ENCODE data around the gene MRPS27. TPM values are rescaled to one million over a fixed set of nuclear protein-coding genes. Genes with fewer than 3 reads are reported as not detected.

MRPS27 gene
- total and polyA plus RNA-seq, 9 of the 15 experiments (the other 6 are each of a cell fraction or from before 2014, with no cell fraction given) = 73.6 to 144 (median 106) TPM

DNA sequence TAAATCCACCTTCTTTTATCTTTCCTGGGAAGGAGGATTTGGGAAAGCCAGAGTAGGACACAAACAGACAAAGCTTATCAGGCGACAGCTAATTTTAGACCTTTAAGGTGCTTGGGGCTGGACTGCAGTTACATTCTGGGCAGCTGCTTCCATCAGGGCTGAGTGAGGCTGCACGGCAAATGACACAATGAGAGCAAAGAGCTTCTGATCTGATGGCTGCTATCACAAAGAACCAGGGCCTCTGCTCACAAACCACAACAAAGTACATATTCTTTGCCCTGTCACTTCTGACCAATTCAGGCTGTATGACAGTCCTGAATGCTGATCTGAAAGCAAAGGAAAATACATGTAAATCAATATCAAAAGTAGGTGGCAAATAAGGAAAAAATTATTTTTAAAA, 93.1 kb downstream of the MRPS27 start (continued):
- TF ChIP-seq, protein P1, sequence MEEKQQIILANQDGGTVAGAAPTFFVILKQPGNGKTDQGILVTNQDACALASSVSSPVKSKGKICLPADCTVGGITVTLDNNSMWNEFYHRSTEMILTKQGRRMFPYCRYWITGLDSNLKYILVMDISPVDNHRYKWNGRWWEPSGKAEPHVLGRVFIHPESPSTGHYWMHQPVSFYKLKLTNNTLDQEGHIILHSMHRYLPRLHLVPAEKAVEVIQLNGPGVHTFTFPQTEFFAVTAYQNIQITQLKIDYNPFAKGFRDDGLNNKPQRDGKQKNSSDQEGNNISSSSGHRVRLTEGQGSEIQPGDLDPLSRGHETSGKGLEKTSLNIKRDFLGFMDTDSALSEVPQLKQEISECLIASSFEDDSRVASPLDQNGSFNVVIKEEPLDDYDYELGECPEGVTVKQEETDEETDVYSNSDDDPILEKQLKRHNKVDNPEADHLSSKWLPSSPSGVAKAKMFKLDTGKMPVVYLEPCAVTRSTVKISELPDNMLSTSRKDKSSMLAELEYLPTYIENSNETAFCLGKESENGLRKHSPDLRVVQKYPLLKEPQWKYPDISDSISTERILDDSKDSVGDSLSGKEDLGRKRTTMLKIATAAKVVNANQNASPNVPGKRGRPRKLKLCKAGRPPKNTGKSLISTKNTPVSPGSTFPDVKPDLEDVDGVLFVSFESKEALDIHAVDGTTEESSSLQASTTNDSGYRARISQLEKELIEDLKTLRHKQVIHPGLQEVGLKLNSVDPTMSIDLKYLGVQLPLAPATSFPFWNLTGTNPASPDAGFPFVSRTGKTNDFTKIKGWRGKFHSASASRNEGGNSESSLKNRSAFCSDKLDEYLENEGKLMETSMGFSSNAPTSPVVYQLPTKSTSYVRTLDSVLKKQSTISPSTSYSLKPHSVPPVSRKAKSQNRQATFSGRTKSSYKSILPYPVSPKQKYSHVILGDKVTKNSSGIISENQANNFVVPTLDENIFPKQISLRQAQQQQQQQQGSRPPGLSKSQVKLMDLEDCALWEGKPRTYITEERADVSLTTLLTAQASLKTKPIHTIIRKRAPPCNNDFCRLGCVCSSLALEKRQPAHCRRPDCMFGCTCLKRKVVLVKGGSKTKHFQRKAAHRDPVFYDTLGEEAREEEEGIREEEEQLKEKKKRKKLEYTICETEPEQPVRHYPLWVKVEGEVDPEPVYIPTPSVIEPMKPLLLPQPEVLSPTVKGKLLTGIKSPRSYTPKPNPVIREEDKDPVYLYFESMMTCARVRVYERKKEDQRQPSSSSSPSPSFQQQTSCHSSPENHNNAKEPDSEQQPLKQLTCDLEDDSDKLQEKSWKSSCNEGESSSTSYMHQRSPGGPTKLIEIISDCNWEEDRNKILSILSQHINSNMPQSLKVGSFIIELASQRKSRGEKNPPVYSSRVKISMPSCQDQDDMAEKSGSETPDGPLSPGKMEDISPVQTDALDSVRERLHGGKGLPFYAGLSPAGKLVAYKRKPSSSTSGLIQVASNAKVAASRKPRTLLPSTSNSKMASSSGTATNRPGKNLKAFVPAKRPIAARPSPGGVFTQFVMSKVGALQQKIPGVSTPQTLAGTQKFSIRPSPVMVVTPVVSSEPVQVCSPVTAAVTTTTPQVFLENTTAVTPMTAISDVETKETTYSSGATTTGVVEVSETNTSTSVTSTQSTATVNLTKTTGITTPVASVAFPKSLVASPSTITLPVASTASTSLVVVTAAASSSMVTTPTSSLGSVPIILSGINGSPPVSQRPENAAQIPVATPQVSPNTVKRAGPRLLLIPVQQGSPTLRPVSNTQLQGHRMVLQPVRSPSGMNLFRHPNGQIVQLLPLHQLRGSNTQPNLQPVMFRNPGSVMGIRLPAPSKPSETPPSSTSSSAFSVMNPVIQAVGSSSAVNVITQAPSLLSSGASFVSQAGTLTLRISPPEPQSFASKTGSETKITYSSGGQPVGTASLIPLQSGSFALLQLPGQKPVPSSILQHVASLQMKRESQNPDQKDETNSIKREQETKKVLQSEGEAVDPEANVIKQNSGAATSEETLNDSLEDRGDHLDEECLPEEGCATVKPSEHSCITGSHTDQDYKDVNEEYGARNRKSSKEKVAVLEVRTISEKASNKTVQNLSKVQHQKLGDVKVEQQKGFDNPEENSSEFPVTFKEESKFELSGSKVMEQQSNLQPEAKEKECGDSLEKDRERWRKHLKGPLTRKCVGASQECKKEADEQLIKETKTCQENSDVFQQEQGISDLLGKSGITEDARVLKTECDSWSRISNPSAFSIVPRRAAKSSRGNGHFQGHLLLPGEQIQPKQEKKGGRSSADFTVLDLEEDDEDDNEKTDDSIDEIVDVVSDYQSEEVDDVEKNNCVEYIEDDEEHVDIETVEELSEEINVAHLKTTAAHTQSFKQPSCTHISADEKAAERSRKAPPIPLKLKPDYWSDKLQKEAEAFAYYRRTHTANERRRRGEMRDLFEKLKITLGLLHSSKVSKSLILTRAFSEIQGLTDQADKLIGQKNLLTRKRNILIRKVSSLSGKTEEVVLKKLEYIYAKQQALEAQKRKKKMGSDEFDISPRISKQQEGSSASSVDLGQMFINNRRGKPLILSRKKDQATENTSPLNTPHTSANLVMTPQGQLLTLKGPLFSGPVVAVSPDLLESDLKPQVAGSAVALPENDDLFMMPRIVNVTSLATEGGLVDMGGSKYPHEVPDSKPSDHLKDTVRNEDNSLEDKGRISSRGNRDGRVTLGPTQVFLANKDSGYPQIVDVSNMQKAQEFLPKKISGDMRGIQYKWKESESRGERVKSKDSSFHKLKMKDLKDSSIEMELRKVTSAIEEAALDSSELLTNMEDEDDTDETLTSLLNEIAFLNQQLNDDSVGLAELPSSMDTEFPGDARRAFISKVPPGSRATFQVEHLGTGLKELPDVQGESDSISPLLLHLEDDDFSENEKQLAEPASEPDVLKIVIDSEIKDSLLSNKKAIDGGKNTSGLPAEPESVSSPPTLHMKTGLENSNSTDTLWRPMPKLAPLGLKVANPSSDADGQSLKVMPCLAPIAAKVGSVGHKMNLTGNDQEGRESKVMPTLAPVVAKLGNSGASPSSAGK (IDR thresholded peaks at IDR 0.05) = no peak
- TF ChIP-seq ZNF589 (CRISPR knock-in tag; IDR thresholded peaks at IDR 0.05; ENCODE audit: low read depth) = no peak
- TF ChIP-seq, protein P2, sequence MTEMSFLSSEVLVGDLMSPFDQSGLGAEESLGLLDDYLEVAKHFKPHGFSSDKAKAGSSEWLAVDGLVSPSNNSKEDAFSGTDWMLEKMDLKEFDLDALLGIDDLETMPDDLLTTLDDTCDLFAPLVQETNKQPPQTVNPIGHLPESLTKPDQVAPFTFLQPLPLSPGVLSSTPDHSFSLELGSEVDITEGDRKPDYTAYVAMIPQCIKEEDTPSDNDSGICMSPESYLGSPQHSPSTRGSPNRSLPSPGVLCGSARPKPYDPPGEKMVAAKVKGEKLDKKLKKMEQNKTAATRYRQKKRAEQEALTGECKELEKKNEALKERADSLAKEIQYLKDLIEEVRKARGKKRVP (CRISPR knock-in tag; IDR thresholded peaks at IDR 0.05) = peak; percentile 20; the same call in 1 of the 2 replicates
- TF ChIP-seq RBM34 (IDR thresholded peaks at IDR 0.05; ENCODE audit: borderline replicate concordance, insufficient read depth, low read length) = no peak
- TF ChIP-seq EGR1 (conservative IDR thresholded peaks at IDR 0.05) = no peak
- 0 out of 4 replicates have a peak, but pooled peaks have one; percentile 24 to 34 for TF ChIP-seq MAZ (CRISPR knock-in tag; conservative IDR thresholded peaks at IDR 0.05 in 1 of 2, IDR thresholded peaks at IDR 0.05 in 1 of 2)
- TF ChIP-seq ZKSCAN3 (CRISPR knock-in tag; IDR thresholded peaks at IDR 0.05) = no peak
- TF ChIP-seq FUS (optimal IDR thresholded peaks at IDR 0.05; ENCODE audit: low read depth, low read length) = no peak
- 0 out of 2 replicates have a peak, but pooled peaks have one; percentile 62 for TF ChIP-seq CBFB (CRISPR knock-in tag; IDR thresholded peaks at IDR 0.05)
- TF ChIP-seq ZNF695 (CRISPR knock-in tag; IDR thresholded peaks at IDR 0.05) = no peak
- no peak for TF ChIP-seq SREBF2 (CRISPR knock-in tag; IDR thresholded peaks at IDR 0.05)
- TF ChIP-seq ARNT (IDR thresholded peaks at IDR 0.05) = no peak
- no peak; the same call in 1 of the 2 replicates for TF ChIP-seq NCOA1 (IDR thresholded peaks at IDR 0.05; ENCODE audit: low read depth)
- no peak for TF ChIP-seq HLTF (IDR thresholded peaks at IDR 0.05)
- TF ChIP-seq ZBTB17 (CRISPR knock-in tag; IDR thresholded peaks at IDR 0.05) = no peak
- peak; percentile 76 for TF ChIP-seq TAL1 (IDR thresholded peaks at IDR 0.05)
- TF ChIP-seq TOE1 (IDR thresholded peaks at IDR 0.05; ENCODE audit: borderline replicate concordance) = no peak
- TF ChIP-seq TOE1 (CRISPR knock-in tag; IDR thresholded peaks at IDR 0.05; ENCODE audit: borderline replicate concordance, low read depth) = no peak
- TF ChIP-seq L3MBTL2 (IDR thresholded peaks at IDR 0.05) = no peak
- TF ChIP-seq DNMT1 (IDR thresholded peaks at IDR 0.05) = no peak
